ENCODE results near the gene STARD10.

The STARD10 gene

DNA sequence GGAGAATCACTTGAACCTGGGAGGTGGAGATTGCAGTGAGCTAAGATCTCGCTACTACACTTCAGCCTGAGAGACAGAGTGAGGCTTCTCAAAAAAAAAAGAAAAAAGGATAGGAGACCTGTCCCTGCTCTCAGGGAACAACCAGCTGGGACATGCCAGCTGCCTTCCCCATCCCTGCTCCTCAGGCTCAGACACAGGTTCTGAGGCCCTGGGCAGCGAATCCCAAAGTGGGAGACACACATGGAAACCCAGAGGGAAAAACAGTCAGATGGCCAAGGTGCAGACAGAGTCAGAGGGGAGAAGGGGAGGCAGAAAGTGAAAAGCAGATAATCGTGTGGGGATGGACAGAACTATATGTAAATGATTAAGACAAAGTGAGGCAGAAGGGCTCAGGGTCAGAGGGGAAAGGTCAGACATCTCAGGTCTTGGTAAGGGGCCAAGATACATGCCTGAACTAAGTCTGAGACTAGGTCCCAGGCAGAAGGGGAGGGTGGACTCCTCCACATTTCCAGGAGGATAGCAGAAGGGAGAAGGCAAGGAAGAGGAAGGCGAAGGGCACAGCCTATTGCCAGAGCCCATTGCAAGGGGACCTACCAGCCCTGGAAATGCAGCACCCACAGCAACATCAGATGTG, 14.2 kb downstream of the STARD10 start:
- DNase-seq = no peak

DNA sequence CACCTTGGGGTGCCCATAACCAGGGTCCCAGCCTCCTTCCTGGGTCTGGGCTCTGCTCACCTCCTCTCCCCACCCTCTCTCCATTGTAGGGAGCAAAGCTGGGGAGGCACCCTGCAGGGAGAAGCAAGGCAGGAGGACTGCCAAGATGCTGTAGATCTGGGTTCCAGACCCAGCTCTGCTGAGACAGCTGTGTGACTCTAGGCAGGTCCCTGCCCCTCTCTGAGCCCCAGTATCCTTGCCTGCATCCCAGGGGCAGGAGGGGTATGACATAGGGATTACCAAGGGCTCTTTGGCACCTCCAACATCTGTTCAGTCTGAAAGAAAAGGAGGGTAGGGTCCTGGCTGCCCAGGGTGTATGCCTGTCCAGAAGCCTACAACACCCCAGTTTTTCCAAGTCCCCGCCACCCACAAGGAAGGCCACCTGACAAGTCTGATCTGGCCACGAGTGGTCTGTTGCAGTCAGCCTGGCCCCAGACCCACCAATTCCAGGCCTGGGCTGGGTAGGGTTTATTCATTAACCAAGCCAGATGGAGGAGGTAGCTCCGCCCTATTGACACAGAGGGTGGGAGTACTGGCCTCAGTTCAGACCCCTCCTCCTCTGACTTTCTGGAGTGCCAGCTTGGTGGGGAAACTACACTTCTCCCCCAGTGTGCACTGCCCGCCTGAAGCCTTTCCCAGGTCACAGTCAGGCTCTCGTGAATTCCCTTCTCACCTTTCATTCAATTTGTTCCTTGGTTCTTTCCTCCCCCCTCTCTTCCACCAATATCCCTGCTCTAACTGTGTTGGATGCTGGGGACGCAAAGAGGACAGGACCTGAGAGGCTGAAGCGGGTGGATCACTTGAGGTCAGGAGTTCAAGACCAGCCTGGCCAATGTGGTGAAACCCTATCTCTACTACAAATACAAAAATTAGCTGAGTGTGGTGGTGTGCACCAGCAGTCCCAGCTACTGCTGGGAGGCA, 15.0 kb downstream of the STARD10 start:
- DNase-seq = no peak

DNA sequence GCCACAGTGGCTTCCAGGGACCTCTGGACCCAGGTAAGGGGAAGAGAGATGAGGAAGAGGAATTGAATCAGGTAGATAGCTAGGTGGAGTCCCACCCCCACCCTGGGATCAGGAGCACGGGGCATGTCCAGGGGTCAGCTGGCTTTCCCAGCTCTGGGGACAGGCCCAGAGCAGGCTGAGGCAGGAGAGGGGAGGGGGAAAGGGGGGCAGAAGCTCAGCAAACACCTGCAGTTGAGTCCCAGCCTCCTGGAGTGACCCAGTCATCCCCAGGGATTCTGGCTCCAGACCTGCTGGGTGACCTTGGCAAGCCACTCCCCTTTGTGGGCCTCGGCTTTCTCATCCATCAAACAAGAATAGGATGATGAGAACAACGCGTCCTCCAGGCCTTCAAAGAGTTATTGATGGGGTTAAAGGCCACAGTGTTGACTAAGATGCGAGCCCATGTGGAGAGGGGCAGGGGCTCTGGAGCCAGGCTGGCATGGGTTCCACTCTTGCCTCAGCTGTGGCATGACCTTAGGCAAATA, 16.0 kb downstream of the STARD10 start:
- DNase-seq = no peak

DNA sequence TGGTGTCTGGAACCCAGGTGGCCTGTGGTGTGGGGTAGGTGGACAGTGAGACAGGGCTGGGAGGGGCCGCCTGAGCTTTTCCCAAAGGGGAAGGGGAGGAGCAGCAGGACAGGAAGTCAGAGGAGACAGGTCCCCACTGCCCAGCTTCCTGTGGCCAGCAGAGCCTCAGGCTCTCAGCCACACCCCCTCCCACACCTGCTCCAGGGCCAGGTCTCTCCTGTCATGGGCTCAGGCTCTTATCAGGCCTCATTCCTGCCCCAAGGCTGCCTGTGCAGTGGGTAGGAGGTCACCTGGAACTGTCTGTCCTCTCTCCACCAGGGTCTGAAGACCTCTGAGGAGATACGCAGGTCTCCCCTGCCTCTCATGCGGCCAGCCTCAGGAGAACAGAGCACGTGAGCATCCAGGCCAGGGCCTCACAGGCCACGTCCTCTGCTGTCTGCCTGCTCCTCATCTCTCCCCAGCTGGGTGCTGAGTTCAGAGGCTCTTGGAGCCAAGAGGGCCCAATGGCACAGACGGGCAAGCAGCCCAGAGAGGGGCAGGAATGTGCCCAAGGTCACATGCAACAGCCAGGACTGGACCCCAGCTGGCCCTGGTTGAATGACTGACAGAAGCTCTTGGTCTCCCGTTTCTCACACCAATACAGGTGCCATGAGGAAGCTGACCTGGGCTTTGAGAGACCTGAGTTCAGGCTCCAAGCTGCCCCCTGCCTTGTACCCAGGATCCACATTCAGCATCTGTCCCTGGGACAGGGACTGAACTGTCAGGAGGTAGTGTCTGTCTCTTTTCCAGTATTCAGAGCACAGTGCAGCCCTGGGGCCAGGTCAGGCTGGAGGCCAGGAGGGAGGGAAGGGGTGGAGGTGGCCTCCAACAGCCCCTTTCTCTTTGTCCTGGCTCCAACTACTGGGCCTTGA, 16.7 kb downstream of the STARD10 start:
- DNase-seq = no peak

DNA sequence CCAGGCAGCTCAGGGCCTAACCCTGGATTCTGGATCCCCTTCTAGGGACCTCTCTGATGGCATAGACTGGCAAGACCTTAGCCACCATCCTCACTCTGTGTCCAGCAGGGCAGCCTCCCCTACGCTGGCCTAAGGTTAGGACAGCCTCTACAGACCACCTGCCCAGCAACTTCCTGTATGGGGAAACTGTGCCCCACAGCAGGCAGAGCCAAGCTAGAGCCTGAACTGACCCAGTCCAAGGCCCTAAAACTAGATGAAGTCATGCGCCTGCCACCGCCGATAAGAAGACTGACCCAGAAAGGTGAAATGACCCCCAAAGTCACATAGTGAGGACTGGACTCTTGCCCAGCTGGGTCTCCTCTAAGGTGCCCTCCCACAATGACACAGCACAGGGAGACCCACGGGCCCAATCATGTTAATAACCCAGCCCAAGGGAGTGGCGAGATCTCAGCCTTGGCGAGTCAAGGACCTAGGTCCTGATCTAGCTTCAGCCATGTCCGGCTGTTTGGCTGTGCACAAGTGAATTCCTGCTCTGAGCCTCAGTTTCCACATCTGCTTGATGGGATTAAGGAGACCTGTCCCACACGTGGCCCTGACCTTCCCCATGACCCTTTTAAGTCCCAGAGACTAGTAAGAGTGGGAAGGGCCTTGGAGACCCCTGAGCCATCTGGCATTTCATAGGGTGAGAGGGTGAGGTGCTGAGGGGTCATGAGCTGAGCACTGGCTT, 17.6 kb downstream of the STARD10 start:
- no peak for DNase-seq

DNA sequence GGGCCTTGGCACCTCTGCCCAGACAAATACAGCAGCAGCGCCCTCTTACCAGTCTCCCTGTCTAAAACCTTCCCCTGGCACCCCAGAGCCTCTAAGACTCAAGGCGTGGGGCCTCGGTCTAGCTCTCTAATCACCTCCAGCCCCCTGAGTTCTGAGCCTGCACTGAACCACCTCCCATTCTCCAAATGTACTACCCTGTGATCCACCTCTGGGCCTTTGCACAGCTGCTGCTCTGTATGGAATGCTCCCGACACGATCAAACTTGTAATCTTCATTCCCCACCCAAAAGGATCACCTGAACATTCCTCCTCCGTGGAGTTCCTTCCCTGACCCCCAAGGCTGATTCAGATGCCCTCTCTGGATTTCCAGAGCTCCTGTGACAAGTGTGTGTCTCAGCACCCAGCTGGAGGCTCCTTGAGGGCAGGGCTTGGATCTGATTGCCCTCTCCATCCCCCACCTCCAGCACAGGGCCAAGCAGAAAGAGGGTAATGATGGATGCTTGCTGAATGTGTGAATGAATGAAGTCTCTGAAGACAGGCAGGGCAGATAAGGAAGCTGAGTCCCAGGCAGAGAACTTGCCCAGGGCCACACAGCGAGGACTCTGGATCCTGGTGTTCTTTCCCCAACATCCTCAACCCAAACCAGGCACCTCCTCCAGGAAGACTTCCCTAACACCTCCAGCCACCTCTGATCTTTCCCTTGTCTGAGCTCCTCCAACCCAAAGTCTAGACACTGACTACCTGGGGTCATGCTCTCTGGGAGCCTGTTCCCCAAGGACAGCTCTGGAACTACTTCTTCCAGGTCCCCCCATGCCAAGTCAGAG, 18.3 kb downstream of the STARD10 start:
- no peak for DNase-seq

DNA sequence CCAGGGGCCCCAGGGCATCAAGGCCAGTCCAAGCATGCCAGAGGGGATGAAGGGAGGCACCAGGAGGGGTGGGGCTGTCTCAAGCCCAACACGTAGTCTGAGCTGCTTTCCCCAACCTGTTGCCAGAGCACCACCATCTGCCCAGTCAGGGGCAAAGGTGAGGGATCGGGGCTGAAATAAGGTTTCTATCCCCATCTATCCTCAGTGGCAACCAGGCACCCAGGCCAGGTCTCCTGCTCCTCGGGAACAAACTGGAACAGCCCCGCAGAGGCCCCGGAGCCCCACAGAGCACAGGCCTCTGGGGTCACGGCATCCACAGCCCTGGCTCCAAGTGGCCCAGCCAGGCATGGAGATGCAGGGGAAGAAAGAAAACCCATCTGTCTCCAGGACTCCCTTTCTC, 19.3 kb downstream of the STARD10 start:
- no peak for DNase-seq

DNA sequence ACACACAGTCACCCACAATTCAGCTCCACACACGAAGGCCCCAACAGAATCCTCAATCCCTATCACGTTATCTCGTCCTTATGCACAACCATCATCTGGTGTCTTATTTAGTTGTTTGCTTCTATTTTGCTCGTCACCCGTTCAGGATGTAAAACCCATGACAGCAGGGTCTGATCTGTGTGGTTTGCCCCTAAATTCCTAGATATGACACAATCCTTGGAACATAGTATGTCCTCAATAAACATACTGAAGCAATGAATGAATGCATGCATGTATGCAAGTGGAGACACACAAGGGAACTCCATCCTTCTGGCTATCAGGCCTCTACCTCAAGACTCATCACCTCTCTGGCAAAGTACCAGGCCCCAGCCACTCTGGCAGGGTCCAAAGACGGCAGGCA, 20.2 kb downstream of the STARD10 start:
- DNase-seq = no peak

DNA sequence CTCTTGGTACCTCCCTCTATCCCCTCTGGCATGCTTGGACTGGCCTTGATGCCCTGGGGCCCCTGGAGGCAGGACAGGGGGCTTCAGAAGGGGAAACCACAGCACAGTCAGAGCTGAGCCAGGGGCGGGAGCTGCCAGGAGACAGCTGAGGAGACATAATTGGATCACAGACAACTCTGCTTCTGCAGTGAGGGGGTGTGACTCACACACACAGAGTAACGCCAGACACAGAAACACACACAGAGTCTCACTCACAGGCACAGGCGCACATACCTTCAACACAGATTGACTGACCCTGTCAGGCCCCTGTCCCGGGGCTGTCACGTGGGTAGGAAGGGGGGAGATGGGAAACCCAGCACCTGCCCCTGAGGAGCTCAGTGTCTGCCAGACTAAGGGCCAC, 20.6 kb downstream of the STARD10 start:
- no peak for DNase-seq

DNA sequence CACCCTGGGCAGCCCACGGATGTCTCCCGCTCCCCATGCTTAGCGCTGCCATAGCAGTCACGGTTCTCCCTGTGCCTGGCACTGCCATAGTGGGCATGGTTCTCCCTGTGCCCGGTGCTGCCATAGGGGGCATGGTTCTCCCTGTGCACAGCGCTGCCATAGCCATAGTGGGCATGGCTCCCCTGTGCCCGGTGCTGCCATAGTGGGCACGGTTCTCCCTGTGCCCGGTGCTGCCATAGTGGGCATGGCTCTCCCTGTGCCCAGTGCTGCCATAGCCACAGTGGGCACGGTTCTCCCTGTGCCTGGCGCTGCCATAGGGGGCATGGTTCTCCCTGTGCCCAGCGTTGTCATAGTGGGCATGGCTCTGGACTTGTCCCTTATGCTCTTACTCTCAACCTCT, 21.8 kb downstream of the STARD10 start:
- no peak for DNase-seq

DNA sequence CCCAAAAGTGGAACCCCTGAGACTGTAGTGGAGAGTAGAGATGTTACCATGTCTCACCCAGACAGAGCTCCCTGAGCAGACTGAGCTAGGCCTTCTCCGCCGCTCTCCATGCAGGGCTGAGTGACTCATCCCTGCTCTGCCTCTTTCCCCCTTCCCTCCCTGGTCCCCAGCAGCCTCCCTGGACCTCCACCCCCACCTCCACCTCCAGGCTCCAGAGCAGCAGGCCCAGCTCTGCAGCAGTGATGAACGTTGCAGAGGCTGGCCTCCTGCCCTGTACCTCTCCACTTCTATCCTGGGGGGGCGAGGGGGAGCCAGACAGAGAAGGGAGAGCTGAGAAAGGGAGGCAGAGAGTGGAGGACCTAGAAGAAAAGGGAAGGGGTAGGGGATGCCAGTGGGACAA, 22.3 kb downstream of the STARD10 start:
- DNase-seq = no peak

DNA sequence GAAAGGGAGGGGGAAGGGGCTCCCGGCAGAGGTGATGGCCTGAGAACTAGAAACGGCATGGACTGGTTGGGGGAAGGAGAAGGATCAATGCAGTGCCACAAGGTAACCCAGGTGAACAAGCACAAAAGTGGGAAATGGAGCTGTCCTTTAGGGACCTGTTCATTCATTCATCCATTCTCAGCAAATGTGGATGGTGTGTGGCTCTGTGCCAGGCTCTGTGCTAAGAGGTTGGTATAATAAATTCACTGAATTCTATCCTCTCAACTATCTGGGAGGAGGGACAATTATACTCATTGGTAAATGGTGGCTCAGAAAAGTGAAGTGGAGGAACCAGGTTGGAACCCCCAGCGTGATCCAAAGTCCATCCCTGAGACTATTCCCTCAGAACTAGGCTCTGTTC, 23.0 kb downstream of the STARD10 start:
- DNase-seq = no peak

DNA sequence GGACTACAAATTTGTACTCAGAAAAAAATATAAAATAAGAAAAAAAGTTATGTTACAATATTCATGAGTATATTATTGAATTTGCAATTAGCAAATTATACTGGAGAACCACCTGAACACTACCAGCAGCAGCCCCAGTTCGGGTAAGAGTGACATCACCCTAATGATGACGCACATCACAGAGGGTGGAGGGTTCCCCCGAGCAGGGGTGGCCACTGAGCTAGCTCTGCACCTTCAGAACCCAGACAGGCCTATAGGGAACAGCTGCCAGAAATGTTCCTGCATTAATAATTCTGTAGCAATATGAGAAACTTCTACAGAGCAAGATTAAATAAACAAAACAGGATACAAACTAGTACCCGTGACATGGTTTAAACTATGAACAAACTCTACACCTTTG, 24.2 kb downstream of the STARD10 start:
- no peak for DNase-seq

DNA sequence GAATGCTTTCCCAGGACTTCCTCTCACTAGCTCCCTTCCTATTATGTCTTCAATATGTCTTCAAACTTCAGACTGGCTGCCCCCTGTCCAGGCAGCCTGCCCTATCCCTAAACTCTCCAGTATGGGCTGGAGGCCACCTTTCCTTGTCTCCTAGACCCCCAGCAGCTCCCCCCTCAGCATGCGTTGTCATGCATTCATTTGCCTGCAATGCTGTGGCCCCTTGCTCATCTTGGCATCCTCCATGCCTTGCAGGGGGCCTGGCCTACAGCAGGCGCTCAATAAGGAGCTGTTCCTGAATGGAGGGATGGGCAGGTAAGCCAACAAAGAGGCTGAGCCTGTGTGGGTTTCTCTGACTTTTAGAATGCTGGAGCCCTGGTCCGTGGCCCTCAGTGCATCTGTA, 25.3 kb downstream of the STARD10 start:
- no peak for DNase-seq

DNA sequence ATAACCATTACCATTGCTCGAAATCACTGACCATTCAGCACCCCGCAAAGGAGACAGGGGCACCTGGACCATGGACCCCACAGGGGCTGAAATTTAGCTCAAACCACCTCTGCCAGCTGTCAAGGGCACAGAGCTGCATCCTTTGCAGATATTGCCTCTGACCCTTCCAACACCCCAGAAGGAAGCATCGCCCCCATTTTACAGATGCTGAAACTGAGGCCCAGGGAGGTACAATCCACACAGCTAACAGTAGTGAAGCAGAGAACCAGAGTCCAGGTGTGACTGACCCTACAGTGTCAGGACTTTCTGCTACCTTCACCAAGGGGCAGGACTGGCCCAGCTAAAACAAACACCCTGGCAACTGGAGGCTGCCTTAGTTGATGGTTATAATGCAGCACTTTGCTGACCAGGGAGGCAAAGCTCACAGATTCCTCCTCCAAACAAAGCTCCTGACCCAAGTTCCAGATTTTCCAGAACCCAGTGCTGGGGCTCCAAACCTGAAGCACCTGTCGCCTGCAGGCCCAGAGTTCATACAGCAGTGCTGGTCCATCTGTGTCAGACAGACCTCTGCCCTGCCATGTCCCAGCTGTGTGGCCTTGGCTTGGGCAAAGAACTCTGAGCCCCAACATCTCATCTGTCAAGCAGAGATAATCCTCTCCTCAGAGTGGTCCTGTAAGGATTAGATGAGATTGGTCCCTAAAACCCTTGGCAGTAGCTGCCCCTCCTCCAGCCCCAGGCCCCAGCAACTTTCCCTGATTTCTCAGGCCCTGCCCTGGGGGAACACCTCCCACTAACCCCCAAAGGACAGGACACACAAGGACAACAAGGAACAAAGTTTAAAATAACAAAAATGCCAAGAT, 26.4 kb downstream of the STARD10 start:
- no peak for DNase-seq

DNA sequence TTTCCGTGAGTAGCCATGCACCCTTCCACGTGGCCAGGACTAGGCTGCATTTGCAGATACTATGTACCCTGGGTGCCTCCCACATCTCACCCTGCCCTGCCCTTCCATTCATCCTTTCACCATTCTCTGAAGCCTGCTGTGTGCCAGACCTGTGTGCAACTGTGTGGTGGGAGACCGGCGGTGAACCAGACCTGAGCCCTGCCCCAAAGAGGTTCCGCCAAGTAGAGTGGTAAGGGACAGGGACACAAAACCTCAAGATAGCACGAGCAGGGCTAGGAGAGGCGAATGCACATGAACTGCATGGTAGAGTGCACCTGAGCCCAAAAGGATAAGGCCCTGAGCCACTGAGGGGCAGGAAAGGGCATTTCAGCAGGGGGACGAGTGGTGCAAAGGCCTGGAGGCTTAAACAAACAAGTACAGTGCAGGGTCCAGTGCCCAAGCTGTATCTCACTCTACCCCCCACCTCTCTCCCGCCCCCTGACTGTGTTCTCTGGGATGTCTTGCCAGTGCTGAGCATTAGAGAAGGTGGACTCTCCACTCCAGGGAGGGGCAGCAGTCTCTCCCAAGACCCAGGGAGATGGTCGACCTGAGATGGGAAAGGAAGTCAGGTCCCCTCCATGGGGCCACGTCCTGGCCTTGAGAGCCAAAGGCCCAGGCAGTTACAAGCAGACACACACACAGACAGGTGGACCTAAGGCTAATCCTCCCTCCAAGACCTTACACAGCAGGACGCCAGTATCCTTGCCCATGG, 27.5 kb downstream of the STARD10 start:
- no peak for DNase-seq

DNA sequence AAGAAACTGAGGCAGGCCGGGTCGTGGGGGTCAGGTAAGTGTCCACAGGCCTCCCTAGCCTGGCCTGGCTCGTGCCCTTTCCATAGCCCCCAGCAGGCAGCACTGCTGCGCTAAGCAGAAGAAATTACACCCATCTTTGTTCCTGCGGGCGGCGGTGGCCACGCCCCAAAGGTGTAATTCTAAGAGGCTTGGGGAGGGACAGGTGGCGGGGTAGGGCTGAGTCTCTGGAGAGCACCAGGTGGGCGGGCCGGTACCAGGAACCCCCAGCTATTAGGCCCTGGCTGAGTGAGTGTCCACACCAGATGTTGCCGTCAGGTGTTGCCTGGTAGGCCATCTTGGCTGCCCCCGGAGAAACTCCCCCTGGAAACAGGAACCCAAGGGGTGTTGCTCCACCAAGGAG, 29.3 kb downstream of the STARD10 start:
- no peak for DNase-seq

DNA sequence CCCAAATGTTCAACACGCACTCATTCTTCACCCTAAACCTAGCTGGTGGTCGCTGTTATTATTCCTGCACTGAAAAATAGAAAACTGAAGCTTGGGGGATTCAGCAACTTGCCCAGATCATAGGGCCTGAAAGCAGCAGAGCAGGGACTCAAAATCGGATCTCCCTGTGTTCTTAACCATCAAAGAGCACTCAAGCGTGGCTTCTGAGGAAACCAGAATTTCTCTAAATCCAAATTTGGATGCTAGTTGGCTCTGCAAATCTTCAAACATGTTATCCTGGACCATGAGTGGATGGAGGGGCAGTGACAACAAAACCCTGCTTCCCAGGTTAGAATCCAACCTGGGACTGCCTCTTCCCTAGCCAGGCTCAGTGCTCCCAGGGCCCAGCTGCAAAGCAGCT, 30.0 kb downstream of the STARD10 start:
- no peak for DNase-seq

DNA sequence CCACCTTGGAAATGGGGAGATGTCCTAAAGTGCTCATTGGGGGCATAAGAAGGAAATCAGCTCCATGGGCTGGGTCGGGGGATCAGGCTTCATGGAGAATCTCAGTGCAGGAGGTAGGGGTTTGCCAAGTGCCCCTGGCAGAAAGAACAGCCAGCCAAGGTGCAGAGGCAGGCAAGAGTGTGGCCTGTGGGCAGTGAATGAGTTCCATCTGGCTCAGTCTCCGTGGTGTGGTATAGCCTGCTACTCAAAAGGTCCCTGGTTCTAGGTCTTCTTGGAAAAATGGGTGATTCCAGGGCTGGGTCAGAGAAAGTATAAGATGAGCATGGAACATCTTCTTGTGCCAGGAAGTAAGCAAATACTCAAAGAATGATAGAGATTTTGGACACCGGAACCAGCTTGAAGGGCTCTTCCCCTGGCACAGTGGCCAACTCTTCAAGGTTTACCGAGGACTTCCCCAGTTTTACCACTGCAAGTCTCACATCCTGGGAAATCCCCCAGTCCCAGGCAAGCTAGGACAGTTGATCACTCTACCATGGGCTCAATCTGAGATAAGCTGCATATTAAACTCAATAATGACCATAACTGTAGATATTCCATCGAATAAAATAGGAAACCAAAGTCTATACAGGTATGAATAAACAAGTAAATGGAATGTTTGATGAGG, 31.1 kb downstream of the STARD10 start:
- DNase-seq = no peak
